DMS79 (cell line): ENCODE data around the gene SNRNP35.
A peak's percentile ranks its signal among the peaks of the same experiment; 100 is the strongest.
"Not testable (repeated sequence)": the region's sequence is repeated elsewhere in the genome, so short reads cannot be mapped to it uniquely, and the experiment has no call there.

ENCODE experiments used
- DNase-seq: peaks from one replicate; lab custom pipeline; 2025; lab: John Stamatoyannopoulos, UW

The SNRNP35 gene, protein sequence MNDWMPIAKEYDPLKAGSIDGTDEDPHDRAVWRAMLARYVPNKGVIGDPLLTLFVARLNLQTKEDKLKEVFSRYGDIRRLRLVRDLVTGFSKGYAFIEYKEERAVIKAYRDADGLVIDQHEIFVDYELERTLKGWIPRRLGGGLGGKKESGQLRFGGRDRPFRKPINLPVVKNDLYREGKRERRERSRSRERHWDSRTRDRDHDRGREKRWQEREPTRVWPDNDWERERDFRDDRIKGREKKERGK

GRCh38 chr12:123457980-123458779 lies at the start of gene SNRNP35:
TSS of gene SNRNP35 (plus strand) at chr12:123458139. CDS start at chr12:123465541, 7,402 bp downstream.
- DNase-seq: peak; percentile 85

GRCh38 chr12:123408619-123409018 lies 49.3 kb upstream of the SNRNP35 start:
- DNase-seq: not testable (repeated sequence)

GRCh38 chr12:123409284-123410040 lies 48.5 kb upstream of the SNRNP35 start:
- DNase-seq: not testable (repeated sequence)

DNA sequence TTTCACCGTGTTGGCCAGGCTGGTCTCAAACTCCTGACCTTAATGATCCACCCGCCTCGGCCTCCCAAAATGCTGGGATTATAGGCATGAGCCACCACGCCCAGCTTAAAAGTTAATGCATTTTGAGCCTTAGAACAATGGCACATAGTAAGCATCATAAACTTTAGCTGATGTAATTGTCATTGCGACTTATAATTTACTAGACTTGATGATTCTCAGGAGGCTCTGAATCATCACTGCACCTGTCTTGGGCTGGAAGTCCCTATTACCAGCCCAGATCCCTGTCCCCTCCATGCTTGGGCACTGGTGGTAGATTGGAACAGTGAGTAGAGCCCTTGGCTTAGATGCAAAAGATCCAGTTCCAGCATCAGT lies 47.9 kb upstream of the SNRNP35 start:
- no peak for DNase-seq

DNA sequence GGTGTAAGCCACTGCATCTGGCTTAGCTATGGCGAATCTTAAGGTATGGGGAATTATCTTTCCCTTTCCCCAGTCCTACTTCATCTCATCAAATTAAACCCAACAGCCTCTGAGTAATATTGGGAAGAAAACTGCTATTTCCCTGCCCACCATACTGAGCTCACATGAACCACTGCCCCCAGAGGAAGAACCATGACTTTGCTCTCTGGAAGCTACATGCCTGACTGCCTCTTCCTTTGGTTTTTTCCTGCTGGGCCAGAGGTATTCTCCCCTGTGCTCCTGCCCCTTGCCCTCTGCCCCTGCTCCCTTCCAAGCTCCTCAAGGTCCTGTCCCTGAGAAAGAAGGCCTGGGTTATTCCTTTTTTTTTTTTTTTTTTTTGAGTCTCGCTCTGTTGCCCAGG lies 36.6 kb upstream of the SNRNP35 start:
- DNase-seq: no peak

- no peak for DNase-seq
These were observed 30.7 kb upstream of the SNRNP35 start for GRCh38 chr12:123427036-123427769.

- no peak for DNase-seq
These were observed 29.3 kb upstream of the SNRNP35 start for GRCh38 chr12:123428591-123428990.

DNA sequence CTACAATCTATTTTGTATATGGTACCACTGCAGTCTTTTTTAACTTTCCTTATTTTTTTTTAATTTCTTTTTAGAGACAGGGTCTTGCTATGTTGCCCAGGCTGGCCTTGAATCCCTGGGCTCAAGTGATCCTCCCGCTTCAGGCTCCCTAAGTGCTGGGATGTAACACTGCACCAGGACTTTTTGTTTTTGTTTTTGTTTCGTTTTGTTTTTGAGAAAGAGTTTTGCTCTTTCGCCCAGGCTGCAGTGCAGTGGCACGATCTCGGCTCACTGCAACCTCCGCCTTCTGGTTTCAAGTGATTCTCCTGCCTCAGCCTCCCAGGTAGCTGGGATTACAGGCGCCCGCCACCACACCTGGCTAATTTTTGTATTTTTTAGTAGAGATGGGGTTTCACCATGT lies 28.8 kb upstream of the SNRNP35 start:
- DNase-seq: not testable (repeated sequence)

DNA sequence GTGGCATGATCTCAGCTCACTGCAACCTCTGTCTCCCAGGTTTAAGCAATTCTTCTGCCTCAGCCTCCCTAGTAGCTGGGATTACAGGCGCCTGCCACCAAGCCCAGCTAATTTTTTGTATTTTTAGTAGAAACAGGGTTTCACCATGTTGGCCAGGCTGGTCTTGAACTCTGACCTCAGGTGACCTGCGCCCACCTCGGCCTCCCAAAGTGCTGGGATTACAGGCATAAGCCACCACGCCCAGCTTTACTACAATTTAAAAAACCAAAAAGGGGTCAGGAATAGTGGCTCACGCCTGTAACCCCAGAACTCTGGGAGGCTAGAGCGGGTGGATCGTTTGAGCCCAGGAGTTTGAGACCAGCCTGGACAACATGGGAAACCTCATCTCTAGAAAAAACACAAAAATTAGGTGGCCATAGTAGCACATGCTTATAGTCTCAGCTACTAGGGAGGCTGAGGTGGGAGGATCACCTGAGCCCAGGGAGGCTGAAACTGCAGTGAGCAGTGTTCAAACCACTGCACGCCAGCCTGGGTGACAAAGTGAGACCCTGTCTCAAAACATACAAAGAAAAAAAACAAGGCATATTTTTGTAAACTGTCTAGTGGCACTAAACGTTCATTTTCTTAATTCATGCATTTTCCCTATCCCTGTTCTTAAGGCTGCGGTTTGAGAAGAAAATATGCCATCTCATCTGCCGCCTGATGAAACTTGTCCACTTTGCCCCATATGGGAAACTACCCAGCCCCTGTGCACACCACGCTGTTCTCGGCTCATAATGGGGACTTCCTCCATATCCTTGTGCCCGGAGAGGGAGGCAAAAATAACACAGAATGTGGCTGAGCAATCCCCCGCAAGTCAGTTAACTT lies 25.8 kb upstream of the SNRNP35 start:
- not testable (repeated sequence) for DNase-seq

GRCh38 chr12:123433615-123434014 lies 24.3 kb upstream of the SNRNP35 start:
- DNase-seq: no peak

- no peak for DNase-seq
These were observed 22.3 kb upstream of the SNRNP35 start for GRCh38 chr12:123435636-123436016.

- DNase-seq: peak; percentile 48
These were observed 21.6 kb upstream of the SNRNP35 start, which contains the start of gene RILPL2 for GRCh38 chr12:123436017-123436964. TSS of gene RILPL2 (minus strand) at chr12:123436684. CDS start at chr12:123436420, 264 bp downstream.

GRCh38 chr12:123441523-123442164 lies 16.3 kb upstream of the SNRNP35 start:
- DNase-seq: no peak

- DNase-seq: no peak
These were observed 15.2 kb upstream of the SNRNP35 start for GRCh38 chr12:123442774-123443173.

DNA sequence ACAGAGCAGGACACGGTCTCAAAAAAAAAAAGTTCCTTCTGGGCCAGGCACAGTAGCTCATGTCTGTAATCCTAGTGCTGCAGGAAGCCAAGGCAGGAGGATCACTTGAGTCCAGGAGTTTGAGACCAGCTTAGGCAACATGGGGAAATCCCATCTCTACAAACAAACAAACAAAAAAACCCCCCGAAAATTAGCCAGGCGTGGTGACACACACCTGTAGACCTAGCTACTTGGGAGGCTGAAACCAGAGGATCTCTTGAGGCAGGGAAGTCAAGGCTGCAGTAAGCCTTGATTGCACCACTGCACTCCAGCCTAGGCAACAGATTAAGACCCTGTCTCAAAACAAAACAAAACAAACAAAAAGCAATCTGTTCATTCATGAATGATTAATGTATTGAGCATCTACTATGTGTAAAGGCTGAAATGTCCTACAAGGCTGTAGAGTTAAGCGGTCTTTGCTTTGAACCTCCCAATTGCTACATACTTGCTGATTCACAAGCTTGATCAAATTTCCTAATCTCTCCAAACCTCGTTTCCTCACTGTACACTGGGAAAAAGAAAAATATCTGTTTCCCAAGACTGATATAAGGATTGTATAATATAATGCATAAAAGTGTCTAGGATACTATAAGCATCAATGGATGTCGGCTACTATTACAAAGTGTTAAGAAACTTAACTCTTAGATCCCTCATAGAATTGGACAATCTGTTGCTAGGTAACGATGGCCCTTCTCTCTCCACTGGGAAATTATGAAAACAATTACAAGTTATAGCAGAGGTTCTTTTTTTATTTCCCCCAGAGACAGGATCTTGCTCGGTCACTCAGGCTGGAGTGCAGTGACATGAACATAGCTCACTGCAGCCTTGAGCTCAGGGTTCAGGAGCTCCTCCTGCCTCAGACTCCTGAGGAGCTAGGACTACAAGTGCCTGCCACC lies 13.6 kb upstream of the SNRNP35 start:
- DNase-seq: no peak

- DNase-seq: no peak
These were observed 12.3 kb upstream of the SNRNP35 start for GRCh38 chr12:123445388-123446332.

DNA sequence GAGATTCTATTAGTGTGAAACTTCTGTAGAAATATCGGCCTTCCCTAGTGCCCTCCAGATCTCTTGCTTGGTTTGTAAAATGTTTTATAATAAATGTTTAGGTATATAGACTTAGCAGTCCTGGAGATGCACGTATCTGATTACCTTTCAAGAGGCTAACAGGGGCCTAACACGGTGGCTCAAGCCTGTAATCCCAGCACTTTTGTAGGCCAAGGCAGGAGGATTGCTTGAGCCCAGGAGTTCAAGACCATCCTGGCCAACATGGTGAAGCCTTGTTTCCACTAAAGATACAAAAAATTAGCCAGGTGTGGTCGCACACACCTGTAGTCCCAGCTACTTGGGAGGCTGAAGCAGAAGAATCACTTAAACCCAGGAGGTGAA lies 11.6 kb upstream of the SNRNP35 start:
- DNase-seq: no peak
